HepG2 (cell line): Measurements from ENCODE around the gene SUDS3. TPM values are rescaled to one million over a fixed set of nuclear protein-coding genes. Genes with fewer than 3 reads are reported as not detected.
A peak's percentile ranks its signal among the peaks of the same experiment; 100 is the strongest.

Source experiments
- EP300 ChIP-seq, 3 experiments: sonication (generic) in 1 of 3; formaldehyde crosslinking in 1 of 3; IDR thresholded peaks; 2 replicates each; pipeline versions ENCODE4 v1.5.1 to v1.6.1; 2011 to 2020; ENCODE audit warnings: low read depth in 2 of 3, low read length in 2 of 3, borderline replicate concordance in 1 of 3, improper control_type of control experiment in 1 of 3, mild to moderate bottlenecking in 1 of 3, missing genetic modification reagents in 1 of 3, moderate library complexity in 1 of 3
- FOSL1 ChIP-seq: sonication (generic); formaldehyde crosslinking; IDR thresholded peaks from 2 replicates; pipeline ENCODE4 v1.9.0; 2021; ENCODE audit warnings: missing genetic modification reagents, borderline replicate concordance
- GFI1 ChIP-seq: sonication (generic); formaldehyde crosslinking; IDR thresholded peaks from 2 replicates; pipeline ENCODE4 v1.5.0; 2020; ENCODE audit warnings: missing genetic modification reagents, mild to moderate bottlenecking, borderline replicate concordance
- ISX ChIP-seq: sonication (generic); formaldehyde crosslinking; conservative IDR thresholded peaks from 2 replicates; pipeline ENCODE4 v1.5.0; 2020; ENCODE audit warnings: missing genetic modification reagents
- NR2C2 ChIP-seq: sonication (generic); formaldehyde crosslinking; IDR thresholded peaks from 2 replicates; pipeline ENCODE4 v1.4.0; 2020; ENCODE audit warnings: missing genetic modification reagents, mild to moderate bottlenecking, moderate library complexity, borderline replicate concordance
- POLR2AphosphoS5 ChIP-seq: IDR thresholded peaks from 2 replicates; pipeline ENCODE4 v1.6.1; 2012; ENCODE audit warnings: low read depth, low read length
- SMARCC2 ChIP-seq: fragments of 450-650 bp; IDR thresholded peaks from 2 replicates; pipeline ENCODE4 v1.6.1; 2017; ENCODE audit warnings: antibody characterized with exemption, mild to moderate bottlenecking
- SMYD3 ChIP-seq: sonication (generic); formaldehyde crosslinking; IDR thresholded peaks from 2 replicates; pipeline ENCODE4 v1.8.1; 2023; ENCODE audit warnings: mild to moderate bottlenecking, missing genetic modification reagents
- SP1 ChIP-seq, 2 experiments: fragments of 450-650 bp in 1 of 2; sonication (generic) in 1 of 2; formaldehyde crosslinking in 1 of 2; IDR thresholded peaks; 2 replicates each; pipeline versions ENCODE4 v1.4.0 to v1.6.1; 2016 to 2020; ENCODE audit warnings: missing genetic modification reagents in 1 of 2
- SRY ChIP-seq: sonication (generic); formaldehyde crosslinking; IDR thresholded peaks from 2 replicates; pipeline ENCODE4 v1.8.0; 2022; ENCODE audit warnings: mild to moderate bottlenecking, missing genetic modification reagents
- STAT6 ChIP-seq: sonication (generic); formaldehyde crosslinking; IDR thresholded peaks from 2 replicates; pipeline ENCODE4 v1.4.0; 2020; ENCODE audit warnings: missing genetic modification reagents, mild to moderate bottlenecking, borderline replicate concordance
- TAF1 ChIP-seq: sonication (generic); formaldehyde crosslinking; IDR thresholded peaks from 2 replicates; pipeline ENCODE4 v1.4.0; 2020; ENCODE audit warnings: missing genetic modification reagents
- TOE1 ChIP-seq: sonication (generic); formaldehyde crosslinking; IDR thresholded peaks from 2 replicates; pipeline ENCODE4 v1.4.0; 2020; ENCODE audit warnings: mild to moderate bottlenecking, missing genetic modification reagents
- WIZ ChIP-seq: sonication (generic); formaldehyde crosslinking; IDR thresholded peaks from 2 replicates; pipeline ENCODE4 v1.5.1; 2020; ENCODE audit warnings: mild to moderate bottlenecking, missing genetic modification reagents
- ZFP1 ChIP-seq: IDR thresholded peaks from 2 replicates; pipeline ENCODE4 v1.6.1; 2016
- ZFP36L2 ChIP-seq: sonication (generic); formaldehyde crosslinking; IDR thresholded peaks from 2 replicates; pipeline ENCODE4 v1.4.0; 2020; ENCODE audit warnings: missing genetic modification reagents
- ZFX ChIP-seq: sonication (generic); formaldehyde crosslinking; IDR thresholded peaks from 2 replicates; pipeline ENCODE4 v1.4.0; 2020; ENCODE audit warnings: mild to moderate bottlenecking, low read depth, missing genetic modification reagents, moderate library complexity
- ZMYM3 ChIP-seq: sonication (generic); formaldehyde crosslinking; IDR thresholded peaks from 2 replicates; pipeline ENCODE4 v1.5.1; 2020; ENCODE audit warnings: mild to moderate bottlenecking, missing genetic modification reagents
- ZNF44 ChIP-seq: sonication (generic); formaldehyde crosslinking; IDR thresholded peaks from 2 replicates; pipeline ENCODE4 v1.5.1; 2020; ENCODE audit warnings: mild to moderate bottlenecking, missing genetic modification reagents
- ZNF549 ChIP-seq: sonication (generic); formaldehyde crosslinking; IDR thresholded peaks from 2 replicates; pipeline ENCODE4 v1.5.0; 2020; ENCODE audit warnings: missing genetic modification reagents
- ZNF577 ChIP-seq: sonication (generic); formaldehyde crosslinking; IDR thresholded peaks from 2 replicates; pipeline ENCODE4 v1.4.0; 2020; ENCODE audit warnings: mild to moderate bottlenecking, low read depth, missing genetic modification reagents, borderline replicate concordance
- ZNF704 ChIP-seq: sonication (generic); formaldehyde crosslinking; IDR thresholded peaks from 2 replicates; pipeline ENCODE4 v1.8.1; 2023; ENCODE audit warnings: mild to moderate bottlenecking, inconsistent platforms, moderate library complexity, missing genetic modification reagents, borderline replicate concordance
- ZNF747 ChIP-seq: sonication (generic); formaldehyde crosslinking; IDR thresholded peaks from 2 replicates; pipeline ENCODE4 v1.8.1; 2023; ENCODE audit warnings: missing genetic modification reagents, mild to moderate bottlenecking, borderline replicate concordance
- polyA plus RNA-seq, 8 experiments: library from polyadenylated mRNA; depleted of rRNA in 3 of 8; stranded (reverse) in 7 of 8; unstranded in 1 of 8; fragments of >200 nt; fragmentation: Illumina TruSeq in 4 of 8; extraction: Trizol in 4 of 8; gene quantifications; 2 replicates each; pipeline versions ENCODE4 v1.2.1 to v1.2.3, GENCODE V29; 2011 to 2016; ENCODE audit warnings: low read depth in 4 of 8, missing spikeins in 1 of 8, mixed read lengths in 1 of 8; ENCODE audit not compliant: insufficient read depth in 1 of 8
- total RNA-seq, 5 experiments: library from RNA; depleted of rRNA; stranded (reverse); fragments of >200 nt; fragmentation: Illumina TruSeq; extraction: Trizol; gene quantifications; 2 replicates each; pipeline ENCODE4 v1.2.3, GENCODE V29; 2016; ENCODE audit warnings: low read depth in 1 of 5
- TF ChIP-seq, protein P1 (sequence below): sonication (generic); formaldehyde crosslinking; IDR thresholded peaks from 2 replicates; pipeline ENCODE4 v1.8.0; 2022; ENCODE audit warnings: mild to moderate bottlenecking, missing genetic modification reagents, borderline replicate concordance

SUDS3 gene
- total and polyA plus RNA-seq, 2 of the 13 experiments (the other 11 are each of a cell fraction or from before 2014, with no cell fraction given), result 20.2 to 33.1 TPM

DNA sequence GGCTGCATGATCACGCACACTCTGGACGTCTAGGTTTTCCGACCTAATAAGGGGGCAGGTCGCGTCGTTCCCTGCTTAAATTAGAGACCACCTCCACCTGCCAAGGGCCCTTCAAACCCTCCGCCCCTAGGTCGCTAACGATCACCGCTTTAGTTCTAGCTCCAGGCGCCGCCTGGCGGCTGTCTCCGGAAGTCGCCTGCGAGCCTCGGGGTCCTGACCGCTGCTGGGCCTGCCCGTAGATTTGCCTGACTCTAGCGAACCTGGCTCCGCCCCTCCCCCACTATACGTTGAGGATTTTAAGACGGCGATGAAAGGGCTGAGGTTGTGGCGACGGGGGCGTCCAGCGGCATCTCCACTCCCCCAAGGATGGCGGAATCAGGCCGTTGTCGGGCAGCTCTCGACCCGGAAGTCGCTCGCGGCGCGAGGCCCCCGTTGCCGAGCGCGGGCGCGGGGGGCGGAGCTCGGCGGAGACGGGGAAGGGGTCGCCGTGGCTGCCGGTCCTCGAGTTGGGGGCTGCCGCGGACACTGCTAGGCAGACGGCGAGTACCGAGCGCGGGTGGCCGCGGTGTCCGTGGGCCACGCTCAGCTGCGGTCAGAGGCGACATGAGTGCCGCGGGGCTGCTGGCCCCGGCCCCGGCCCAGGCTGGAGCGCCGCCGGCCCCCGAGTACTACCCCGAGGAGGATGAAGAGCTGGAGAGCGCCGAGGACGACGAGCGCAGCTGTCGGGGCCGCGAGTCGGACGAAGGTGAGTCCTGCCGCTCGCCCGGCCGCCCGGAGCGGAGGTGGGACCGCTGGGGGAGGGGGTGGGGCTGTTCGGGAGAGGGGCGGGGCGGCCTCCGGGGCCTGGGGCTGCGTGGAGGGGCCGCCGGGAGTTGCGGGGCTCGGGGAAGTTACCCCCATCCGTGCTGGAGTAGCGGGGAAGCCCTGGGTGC, at the start of gene SUDS3 (continued):
- TF ChIP-seq ISX, result no peak
- TF ChIP-seq ZMYM3 (CRISPR knock-in tag), result 0 out of 2 replicates have a peak, but pooled peaks have one; percentile 20
- TF ChIP-seq SRY (CRISPR knock-in tag), result peak; percentile 65; the same call in 1 of the 2 replicates
- 0 out of 2 replicates have a peak, but pooled peaks have one; percentile 23 for TF ChIP-seq SMYD3 (CRISPR knock-in tag)
- TF ChIP-seq GFI1 (CRISPR knock-in tag), result no peak; the same call in 1 of the 2 replicates
- TF ChIP-seq, protein P1, sequence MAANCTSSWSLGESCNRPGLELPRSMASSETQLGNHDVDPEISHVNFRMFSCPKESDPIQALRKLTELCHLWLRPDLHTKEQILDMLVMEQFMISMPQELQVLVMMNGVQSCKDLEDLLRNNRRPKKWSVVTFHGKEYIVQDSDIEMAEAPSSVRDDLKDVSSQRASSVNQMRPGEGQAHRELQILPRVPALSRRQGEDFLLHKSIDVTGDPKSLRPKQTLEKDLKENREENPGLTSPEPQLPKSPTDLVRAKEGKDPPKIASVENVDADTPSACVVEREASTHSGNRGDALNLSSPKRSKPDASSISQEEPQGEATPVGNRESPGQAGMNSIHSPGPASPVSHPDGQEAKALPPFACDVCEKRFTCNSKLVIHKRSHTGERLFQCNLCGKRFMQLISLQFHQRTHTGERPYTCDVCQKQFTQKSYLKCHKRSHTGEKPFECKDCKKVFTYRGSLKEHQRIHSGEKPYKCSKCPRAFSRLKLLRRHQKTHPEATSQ (CRISPR knock-in tag), result 0 out of 2 replicates have a peak, but pooled peaks have one; percentile 23
- TF ChIP-seq ZFP36L2 (CRISPR knock-in tag), result no peak
- TF ChIP-seq TOE1 (CRISPR knock-in tag), result peak; percentile 65; the same call in 1 of the 2 replicates
- no peak for TF ChIP-seq SP1 (IDR thresholded peaks at IDR 0.05)
- TF ChIP-seq SP1 (CRISPR knock-in tag; IDR thresholded peaks at IDR 0.05), result peak; percentile 79
- TF ChIP-seq STAT6 (CRISPR knock-in tag), result no peak
- TF ChIP-seq ZNF44 (CRISPR knock-in tag), result peak; percentile 60; the same call in 1 of the 2 replicates
- TF ChIP-seq ZNF704 (CRISPR knock-in tag), result no peak
- TF ChIP-seq SMARCC2, result no peak
- TF ChIP-seq ZNF577 (CRISPR knock-in tag), result no peak
- TF ChIP-seq FOSL1 (CRISPR knock-in tag), result no peak
- TF ChIP-seq ZNF747 (CRISPR knock-in tag), result peak; percentile 88; the same call in 1 of the 2 replicates
- peak; percentile 63 for TF ChIP-seq TAF1 (CRISPR knock-in tag)
- no peak for TF ChIP-seq ZNF549
- TF ChIP-seq EP300 (IDR thresholded peaks at IDR 0.05; ENCODE audit: low read depth in 2 of 2, low read length in 2 of 2), result 0 out of 4 replicates have a peak, but pooled peaks of 1 of the 2 experiments have one; percentile 28
- peak; percentile 21; the same call in 1 of the 2 replicates for TF ChIP-seq EP300 (CRISPR knock-in tag; IDR thresholded peaks at IDR 0.05; ENCODE audit: borderline replicate concordance)
- no peak for TF ChIP-seq WIZ (CRISPR knock-in tag)
- peak; percentile 77 for TF ChIP-seq ZFX
- TF ChIP-seq ZFP1 (CRISPR knock-in tag), result peak; percentile 64; the same call in 1 of the 2 replicates
- peak; percentile 39 for TF ChIP-seq POLR2AphosphoS5
- peak; percentile 99 for TF ChIP-seq NR2C2 (CRISPR knock-in tag)
